MM.1S (cell line): ENCODE measurements around the gene SH3PXD2A.
A peak's percentile ranks its signal among the peaks of the same experiment; 100 is the strongest.

Experiments used
- DNase-seq: peaks from one replicate; pipeline ENCODE4 v3.0.0-alpha.2; 2015
- H2AFZ ChIP-seq: fragments of 300-600 bp; sonication (generic); 2 replicates; pipeline ENCODE4 v1.6.0; 2016; ENCODE audit warnings: antibody characterized with exemption, low read length
- H3F3A ChIP-seq: fragments of 300-600 bp; sonication (generic); 2 replicates; pipeline ENCODE4 v1.6.1; 2016; ENCODE audit warnings: mild to moderate bottlenecking, antibody characterized with exemption, low read length, moderate library complexity, mixed read lengths; ENCODE audit not compliant: insufficient read depth
- H3K27ac ChIP-seq: fragments of 300-600 bp; sonication (generic); 2 replicates; pipeline ENCODE4 v1.5.1; 2016; ENCODE audit warnings: mild to moderate bottlenecking, low read length
- H3K27me3 ChIP-seq: fragments of 300-600 bp; sonication (generic); replicated peaks from 2 replicates; pipeline ENCODE4 v1.6.0; 2016; ENCODE audit warnings: low read length; ENCODE audit not compliant: insufficient read depth
- H3K36me3 ChIP-seq: fragments of 300-600 bp; sonication (generic); replicated peaks from 2 replicates; pipeline ENCODE4 v1.6.1; 2016; ENCODE audit warnings: mild to moderate bottlenecking, low read length, mixed read lengths; ENCODE audit not compliant: insufficient read depth
- H3K4me1 ChIP-seq: fragments of 300-600 bp; sonication (generic); 2 replicates; pipeline ENCODE4 v1.6.1; 2016; ENCODE audit warnings: low read length, mixed read lengths
- H3K4me2 ChIP-seq: fragments of 300-600 bp; sonication (generic); 2 replicates; pipeline ENCODE4 v1.6.0; 2016; ENCODE audit warnings: low read depth, low read length
- H3K4me3 ChIP-seq: fragments of 300-600 bp; sonication (generic); 2 replicates; pipeline ENCODE4 v1.5.1; 2016; ENCODE audit warnings: low read length, mixed read lengths
- H3K79me2 ChIP-seq: fragments of 300-600 bp; sonication (generic); 2 replicates; pipeline ENCODE4 v1.6.1; 2016; ENCODE audit warnings: mixed run types, low read length, mixed read lengths
- H3K9ac ChIP-seq: fragments of 300-600 bp; sonication (generic); 2 replicates; pipeline ENCODE4 v1.6.1; 2016; ENCODE audit warnings: low read length, mixed read lengths
- H3K9me2 ChIP-seq: fragments of 300-600 bp; sonication (generic); replicated peaks from 2 replicates; pipeline ENCODE4 v1.6.1; 2016; ENCODE audit warnings: mild to moderate bottlenecking, low read length, mixed read lengths; ENCODE audit not compliant: insufficient read depth
- H3K9me3 ChIP-seq: fragments of 300-600 bp; sonication (generic); replicated peaks from 2 replicates; pipeline ENCODE4 v1.6.1; 2016; ENCODE audit warnings: mild to moderate bottlenecking, low read length, mixed read lengths; ENCODE audit not compliant: insufficient read depth
- H4K20me1 ChIP-seq: fragments of 300-600 bp; sonication (generic); 2 replicates; pipeline ENCODE4 v1.6.1; 2016; ENCODE audit warnings: mild to moderate bottlenecking, low read length, moderate library complexity, mixed read lengths; ENCODE audit not compliant: insufficient read depth
- EZH2 ChIP-seq: fragments of 300-600 bp; sonication (generic); optimal IDR thresholded peaks from 2 replicates; pipeline ENCODE3; 2017; ENCODE audit warnings: low read depth, mild to moderate bottlenecking, antibody characterized with exemption, low read length, mixed read lengths
- EZH2phosphoT487 ChIP-seq: fragments of 300-600 bp; sonication (generic); IDR thresholded peaks from 2 replicates; pipeline ENCODE4 v1.6.1; 2018; ENCODE audit warnings: antibody characterized with exemption, low read length
- TF ChIP-seq, protein P1 (sequence below): fragments of 300-600 bp; sonication (generic); IDR thresholded peaks from 2 replicates; pipeline ENCODE4 v1.5.1; 2016; ENCODE audit warnings: antibody characterized with exemption, low read length, mixed read lengths

Gene SH3PXD2A

DNA sequence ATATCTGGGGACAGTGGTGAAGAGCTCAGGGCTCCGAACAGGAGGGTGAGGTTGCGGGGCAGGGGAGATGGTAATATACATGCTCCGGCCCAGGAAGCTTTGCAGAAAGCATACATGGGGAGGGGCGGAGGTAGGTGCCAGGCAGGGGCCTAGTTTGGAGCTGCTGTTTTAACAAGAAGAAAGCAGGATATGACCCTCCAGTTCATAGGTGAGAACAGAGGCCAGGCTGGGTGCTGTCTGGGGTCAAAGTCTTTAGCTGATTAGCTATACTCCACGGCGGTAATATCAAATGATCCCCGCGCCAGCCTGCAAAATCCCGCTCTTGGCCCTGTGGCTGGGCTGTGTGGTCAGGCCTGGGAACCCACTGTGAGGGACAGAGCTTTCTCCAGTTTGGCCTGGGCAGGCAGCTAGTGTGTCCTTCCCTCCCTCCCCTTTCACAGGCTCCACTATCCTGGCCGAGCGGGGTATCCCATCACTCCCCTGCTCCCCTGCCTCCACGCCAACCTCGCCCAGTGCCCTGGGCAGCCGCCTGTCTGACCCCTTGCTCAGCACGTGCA lies 266.2 kb downstream of the SH3PXD2A start:
- Histone ChIP-seq H3K4me2 (no peak overlapping the region), H3K36me3 (no peaks in the 10 kb centered on the region), H3K9me2 (no peaks in the 10 kb centered on the region), H3K9me3 (no peaks in the 10 kb centered on the region), H3K27me3 (no peaks in the 10 kb centered on the region), H3K4me3 (no peak overlapping the region), H3F3A (no peaks in the 10 kb centered on the region), H3K27ac (no peak overlapping the region), H3K9ac (no peak overlapping the region), H3K4me1 (0 out of 2 replicates have a peak, but pooled peaks cover 7% of the 10 kb centered on the region), H3K79me2 (no peaks in the 10 kb centered on the region), H4K20me1 (no peaks in the 10 kb centered on the region), H2AFZ (no peak overlapping the region)
- DNase-seq: no peak
- TF ChIP-seq EZH2 (no peak), EZH2phosphoT487 (no peak)
- TF ChIP-seq, protein P1, sequence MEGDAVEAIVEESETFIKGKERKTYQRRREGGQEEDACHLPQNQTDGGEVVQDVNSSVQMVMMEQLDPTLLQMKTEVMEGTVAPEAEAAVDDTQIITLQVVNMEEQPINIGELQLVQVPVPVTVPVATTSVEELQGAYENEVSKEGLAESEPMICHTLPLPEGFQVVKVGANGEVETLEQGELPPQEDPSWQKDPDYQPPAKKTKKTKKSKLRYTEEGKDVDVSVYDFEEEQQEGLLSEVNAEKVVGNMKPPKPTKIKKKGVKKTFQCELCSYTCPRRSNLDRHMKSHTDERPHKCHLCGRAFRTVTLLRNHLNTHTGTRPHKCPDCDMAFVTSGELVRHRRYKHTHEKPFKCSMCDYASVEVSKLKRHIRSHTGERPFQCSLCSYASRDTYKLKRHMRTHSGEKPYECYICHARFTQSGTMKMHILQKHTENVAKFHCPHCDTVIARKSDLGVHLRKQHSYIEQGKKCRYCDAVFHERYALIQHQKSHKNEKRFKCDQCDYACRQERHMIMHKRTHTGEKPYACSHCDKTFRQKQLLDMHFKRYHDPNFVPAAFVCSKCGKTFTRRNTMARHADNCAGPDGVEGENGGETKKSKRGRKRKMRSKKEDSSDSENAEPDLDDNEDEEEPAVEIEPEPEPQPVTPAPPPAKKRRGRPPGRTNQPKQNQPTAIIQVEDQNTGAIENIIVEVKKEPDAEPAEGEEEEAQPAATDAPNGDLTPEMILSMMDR: no peak

DNA sequence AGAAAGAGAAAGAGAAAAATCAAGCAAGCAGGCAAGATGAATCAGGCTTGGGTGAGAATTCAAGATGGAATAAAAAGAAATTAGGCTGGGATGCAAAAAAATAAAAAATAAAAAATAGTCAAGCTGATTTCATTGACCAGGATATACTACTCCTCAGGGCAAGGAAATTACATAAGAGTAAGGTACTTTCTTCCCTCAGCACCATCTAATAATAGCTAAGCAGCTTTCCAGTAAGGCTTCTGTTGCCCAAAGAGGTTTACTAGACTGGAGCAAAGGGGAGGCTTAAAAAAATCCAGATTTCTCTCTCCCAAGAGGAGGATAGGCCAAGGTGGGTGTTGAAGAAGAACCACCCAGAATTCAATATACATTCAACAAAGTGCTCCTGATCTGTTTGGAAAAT lies 268.3 kb downstream of the SH3PXD2A start:
- H3K9me2 ChIP-seq: no peaks in the 10 kb centered on the region
- 0 out of 2 replicates have a peak overlapping the region, but pooled peaks have one; percentile 0 for H3K4me2 ChIP-seq
- no peaks in the 10 kb centered on the region for H4K20me1 ChIP-seq
- H3F3A ChIP-seq: no peaks in the 10 kb centered on the region
- H3K79me2 ChIP-seq: no peaks in the 10 kb centered on the region
- no peak for DNase-seq
- no peaks in the 10 kb centered on the region for H3K27me3 ChIP-seq
- H3K9me3 ChIP-seq: no peaks in the 10 kb centered on the region
- H3K4me1 ChIP-seq: 0 out of 2 replicates have a peak, but pooled peaks cover 7% of the 10 kb centered on the region
- no peak overlapping the region for H3K9ac ChIP-seq
- H3K36me3 ChIP-seq: no peaks in the 10 kb centered on the region; the same call in 1 of the 2 replicates
- no peak overlapping the region for H3K4me3 ChIP-seq
- no peak overlapping the region for H3K27ac ChIP-seq
- TF ChIP-seq, protein P1: no peak
- no peak for TF ChIP-seq EZH2phosphoT487
- no peak for TF ChIP-seq EZH2
- H2AFZ ChIP-seq: no peak overlapping the region

DNA sequence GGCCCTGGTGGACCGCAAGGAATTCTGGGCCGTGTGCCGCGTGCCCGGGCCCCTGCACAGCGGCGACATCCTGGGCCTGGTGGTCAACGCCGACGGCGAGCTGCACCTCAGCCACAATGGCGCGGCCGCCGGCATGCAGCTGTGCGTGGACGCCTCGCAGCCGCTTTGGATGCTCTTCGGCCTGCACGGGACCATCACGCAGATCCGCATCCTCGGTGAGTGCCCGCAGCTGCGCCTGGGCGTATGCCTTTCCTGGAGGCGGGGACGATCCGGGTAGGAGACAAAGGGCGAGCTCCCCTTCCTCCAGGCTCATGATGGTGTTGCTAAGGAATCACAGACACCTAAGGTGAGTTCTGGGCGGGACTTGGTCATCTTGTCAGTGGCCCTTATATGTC lies 270.4 kb downstream of the SH3PXD2A start:
- H3K4me1 ChIP-seq: 0 out of 2 replicates have a peak, but pooled peaks cover 7% of the 10 kb centered on the region
- no peaks in the 10 kb centered on the region for H3K79me2 ChIP-seq
- no peak overlapping the region for H3K4me2 ChIP-seq
- DNase-seq: no peak
- no peaks in the 10 kb centered on the region for H4K20me1 ChIP-seq
- TF ChIP-seq EZH2 (no peak), EZH2phosphoT487 (no peak)
- TF ChIP-seq, protein P1: no peak
- H3K9me2 ChIP-seq: no peaks in the 10 kb centered on the region
- H3K9me3 ChIP-seq: no peaks in the 10 kb centered on the region
- no peaks in the 10 kb centered on the region for H3K27me3 ChIP-seq
- H3K36me3 ChIP-seq: no peaks in the 10 kb centered on the region; the same call in 1 of the 2 replicates
- H3K9ac ChIP-seq: no peak overlapping the region
- no peak overlapping the region for H2AFZ ChIP-seq
- H3K4me3 ChIP-seq: no peak overlapping the region
- H3K27ac ChIP-seq: no peak overlapping the region
- no peaks in the 10 kb centered on the region for H3F3A ChIP-seq
